Panc1 (cell line): ENCODE measurements around the gene PLEKHA8. TPM values are rescaled to one million over a fixed set of nuclear protein-coding genes. Genes with fewer than 3 reads are reported as not detected.

Source experiments
- ATAC-seq: fragments of 200-7000 bp; cut with Tn5 transposase; 2 replicates; pipeline ENCODE4 v1.9.1; 2020; ENCODE audit warnings: mild to moderate bottlenecking, moderate library complexity
- BruUV-seq: library from RNA; stranded (reverse); fragments of 400-500 nt; replicated peaks from 2 replicates; lab custom pipeline; 2021; lab: Mats Ljungman, UMichigan
- CTCF ChIA-PET: fragments of 300-600 bp; sonication (Branson Sonifier 250); formaldehyde crosslinking; loops from one replicate; lab custom pipeline; 2022; ENCODE audit warnings: antibody characterized with exemption; lab: Charles Lee
- POLR2A ChIA-PET: fragments of 300-600 bp; sonication (Branson Sonifier 250); formaldehyde crosslinking; loops from one replicate; lab custom pipeline; 2022; ENCODE audit warnings: antibody characterized with exemption; lab: Charles Lee
- DNase-seq: peaks from one replicate; pipeline ENCODE4 v3.0.0-alpha.2; 2010; ENCODE audit warnings: low read depth, low spot score
- H3K27ac ChIP-seq: 2 replicates; pipeline ENCODE4 v1.5.1; 2011; ENCODE audit warnings: mild to moderate bottlenecking, low read length, inconsistent platforms
- H3K27me3 ChIP-seq: fragments of 200-500 bp; sonication (Bioruptor generic); 2 replicates; pipeline ENCODE4 v1.6.0; 2014; ENCODE audit warnings: low read length, inconsistent platforms; ENCODE audit not compliant: control insufficient read depth, insufficient read depth
- H3K36me3 ChIP-seq: fragments of 200-500 bp; sonication (Bioruptor generic); 2 replicates; pipeline ENCODE4 v1.5.1; 2014; ENCODE audit warnings: inconsistent platforms, mild to moderate bottlenecking, low read length, moderate library complexity; ENCODE audit not compliant: control insufficient read depth, insufficient read depth
- H3K4me1 ChIP-seq: 2 replicates; pipeline ENCODE4 v1.5.1; 2011; ENCODE audit warnings: inconsistent platforms, mild to moderate bottlenecking, low read length, moderate library complexity; ENCODE audit not compliant: control insufficient read depth, insufficient read depth
- H3K4me3 ChIP-seq, 2 experiments: 2 replicates each; pipeline ENCODE4 v1.5.1; 2011 to 2012; ENCODE audit warnings: low read depth in 2 of 2, low read length in 2 of 2, mild to moderate bottlenecking in 2 of 2, inconsistent platforms in 1 of 2, moderate library complexity in 1 of 2
- H3K9me3 ChIP-seq: fragments of 200-500 bp; sonication (Bioruptor generic); 2 replicates; pipeline ENCODE4 v1.5.1; 2014; ENCODE audit warnings: low read depth, mild to moderate bottlenecking, inconsistent platforms, low read length, moderate library complexity; ENCODE audit not compliant: control insufficient read depth, insufficient read depth
- CTCF ChIP-seq: fragments of 450-650 bp; IDR thresholded peaks from 2 replicates; pipeline ENCODE4 v1.5.1; 2017; ENCODE audit warnings: mild to moderate bottlenecking
- POLR2AphosphoS5 ChIP-seq: IDR thresholded peaks from 2 replicates; pipeline ENCODE4 v1.6.1; 2012; ENCODE audit warnings: mild to moderate bottlenecking, low read depth, low read length, moderate library complexity
- SIN3A ChIP-seq: IDR thresholded peaks from 2 replicates; pipeline ENCODE4 v1.6.1; 2012; ENCODE audit warnings: low read depth, mild to moderate bottlenecking, low read length, moderate library complexity, borderline replicate concordance; ENCODE audit not compliant: insufficient read depth
- TCF7L2 ChIP-seq: IDR thresholded peaks from 2 replicates; pipeline ENCODE4 v1.6.1; 2011; ENCODE audit warnings: mild to moderate bottlenecking, low read depth, low read length, inconsistent platforms
- in situ Hi-C: cut with HindIII; loops from 2 replicates; pipeline ENCODE4 v1.10.0; 2016; ENCODE audit warnings: low sequenced_read_pairs, low pct_unique_long_range_greater_than_20kb
- intact Hi-C: fragments of 100-400 bp; cut with micrococcal nuclease; formaldehyde crosslinking; loops from one replicate; pipeline ENCODE4 v1.10.0; 2022; ENCODE audit not compliant: unreplicated experiment
- total RNA-seq: library from RNA; stranded (reverse); gene quantifications from one replicate; pipeline ENCODE4 v1.2.1, GENCODE V29; 2021; ENCODE audit not compliant: unreplicated experiment
- TF ChIP-seq, protein P1 (sequence below), 2 experiments: IDR thresholded peaks; 2 replicates each; pipeline ENCODE4 v1.6.1; 2011 to 2012; ENCODE audit warnings: low read depth in 2 of 2, control low read depth in 1 of 2, low read length in 1 of 2, mild to moderate bottlenecking in 1 of 2, moderate library complexity in 1 of 2; ENCODE audit not compliant: insufficient read depth in 1 of 2

The PLEKHA8 gene
- total RNA-seq, 1 experiment from 2014 or later = 20.7 TPM

DNA sequence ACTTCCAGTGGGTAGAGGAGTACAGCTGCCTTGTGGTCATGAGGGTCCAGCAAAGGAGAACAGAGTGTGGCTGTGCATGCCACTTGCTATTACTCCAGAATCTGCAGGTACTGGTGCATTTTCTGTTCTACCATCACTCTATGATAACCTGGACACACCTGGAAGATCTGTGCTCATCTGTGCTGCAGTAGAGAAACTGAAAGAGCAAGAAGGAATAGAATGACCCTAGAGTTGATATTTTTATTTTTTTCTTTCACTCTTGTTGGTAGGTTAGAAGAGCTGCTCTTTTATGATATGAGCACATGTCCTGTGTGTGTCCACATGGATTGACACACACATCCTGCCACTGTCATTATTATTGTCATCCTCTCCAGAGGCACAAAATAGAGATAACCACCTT, 58.3 kb downstream of the PLEKHA8 start:
- in situ Hi-C loops (no loop called here), intact Hi-C loops (no loop called here)
- H3K4me1 ChIP-seq = no peaks in the 10 kb centered on the region
- CTCF ChIA-PET = no interaction called here
- no peaks in the 10 kb centered on the region for H3K36me3 ChIP-seq
- H3K4me3 ChIP-seq = no peak overlapping the region
- no peaks in the 10 kb centered on the region for H3K27me3 ChIP-seq
- no peaks in the 10 kb centered on the region for H3K9me3 ChIP-seq
- no TSS peak for BruUV-seq
- POLR2A ChIA-PET = no interaction called here
- TF ChIP-seq TCF7L2 (no peak), CTCF (no peak), SIN3A (no peak), POLR2AphosphoS5 (no peak)
- TF ChIP-seq, protein P1, sequence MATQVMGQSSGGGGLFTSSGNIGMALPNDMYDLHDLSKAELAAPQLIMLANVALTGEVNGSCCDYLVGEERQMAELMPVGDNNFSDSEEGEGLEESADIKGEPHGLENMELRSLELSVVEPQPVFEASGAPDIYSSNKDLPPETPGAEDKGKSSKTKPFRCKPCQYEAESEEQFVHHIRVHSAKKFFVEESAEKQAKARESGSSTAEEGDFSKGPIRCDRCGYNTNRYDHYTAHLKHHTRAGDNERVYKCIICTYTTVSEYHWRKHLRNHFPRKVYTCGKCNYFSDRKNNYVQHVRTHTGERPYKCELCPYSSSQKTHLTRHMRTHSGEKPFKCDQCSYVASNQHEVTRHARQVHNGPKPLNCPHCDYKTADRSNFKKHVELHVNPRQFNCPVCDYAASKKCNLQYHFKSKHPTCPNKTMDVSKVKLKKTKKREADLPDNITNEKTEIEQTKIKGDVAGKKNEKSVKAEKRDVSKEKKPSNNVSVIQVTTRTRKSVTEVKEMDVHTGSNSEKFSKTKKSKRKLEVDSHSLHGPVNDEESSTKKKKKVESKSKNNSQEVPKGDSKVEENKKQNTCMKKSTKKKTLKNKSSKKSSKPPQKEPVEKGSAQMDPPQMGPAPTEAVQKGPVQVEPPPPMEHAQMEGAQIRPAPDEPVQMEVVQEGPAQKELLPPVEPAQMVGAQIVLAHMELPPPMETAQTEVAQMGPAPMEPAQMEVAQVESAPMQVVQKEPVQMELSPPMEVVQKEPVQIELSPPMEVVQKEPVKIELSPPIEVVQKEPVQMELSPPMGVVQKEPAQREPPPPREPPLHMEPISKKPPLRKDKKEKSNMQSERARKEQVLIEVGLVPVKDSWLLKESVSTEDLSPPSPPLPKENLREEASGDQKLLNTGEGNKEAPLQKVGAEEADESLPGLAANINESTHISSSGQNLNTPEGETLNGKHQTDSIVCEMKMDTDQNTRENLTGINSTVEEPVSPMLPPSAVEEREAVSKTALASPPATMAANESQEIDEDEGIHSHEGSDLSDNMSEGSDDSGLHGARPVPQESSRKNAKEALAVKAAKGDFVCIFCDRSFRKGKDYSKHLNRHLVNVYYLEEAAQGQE (IDR thresholded peaks at IDR 0.05; ENCODE audit: insufficient read depth in 1 of 2, low read depth in 2 of 2, low read length in 1 of 2) = no peak
- DNase-seq (no peak), ATAC-seq (no peak)
- no peak overlapping the region for H3K27ac ChIP-seq

DNA sequence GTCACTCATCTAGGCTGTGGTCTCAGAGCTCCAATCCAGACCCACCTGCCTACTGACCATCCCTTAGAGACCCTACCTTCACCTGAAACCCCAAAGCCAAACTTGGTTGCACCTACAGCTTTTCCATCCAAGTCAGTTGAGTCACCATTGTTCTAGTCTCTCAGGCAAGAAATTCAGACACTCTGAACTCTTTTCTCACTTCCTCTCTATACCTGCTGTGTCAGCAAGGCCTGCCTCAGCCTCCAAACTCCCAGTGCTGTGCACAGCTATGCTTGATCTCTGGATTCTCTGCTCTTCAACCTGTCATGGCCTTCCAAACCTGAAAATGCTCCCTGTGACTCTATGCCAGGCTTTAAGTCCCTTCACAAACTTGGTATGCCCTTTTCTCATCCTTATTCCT, 59.2 kb downstream of the PLEKHA8 start:
- ATAC-seq = no peak
- H3K27me3 ChIP-seq = no peaks in the 10 kb centered on the region
- no TSS peak for BruUV-seq
- H3K4me1 ChIP-seq = no peaks in the 10 kb centered on the region
- no peak for TF ChIP-seq CTCF
- intact Hi-C loops (no loop called here), in situ Hi-C loops (no loop called here)
- CTCF ChIA-PET = no interaction called here
- no peaks in the 10 kb centered on the region for H3K9me3 ChIP-seq
- H3K36me3 ChIP-seq = no peaks in the 10 kb centered on the region
- no peak overlapping the region for H3K4me3 ChIP-seq
- POLR2A ChIA-PET = no interaction called here
- no peak for DNase-seq
- no peak overlapping the region for H3K27ac ChIP-seq

GRCh38 chr7:30088362-30088761, 60.1 kb downstream of the PLEKHA8 start:
- no peaks in the 10 kb centered on the region for H3K4me1 ChIP-seq
- no TSS peak for BruUV-seq
- no peak overlapping the region for H3K4me3 ChIP-seq
- DNase-seq = no peak
- no peak for ATAC-seq
- H3K9me3 ChIP-seq = no peaks in the 10 kb centered on the region
- intact Hi-C loops = no loop called here
- in situ Hi-C loops = no loop called here
- ChIA-PET POLR2A (interaction anchor here (0.6 kb wide), 1 partner anchor 436 kb away, joined by 3 read pairs; no protein-coding TSS in a partner anchor), CTCF (no interaction called here)
- no peaks in the 10 kb centered on the region for H3K36me3 ChIP-seq
- H3K27me3 ChIP-seq = no peaks in the 10 kb centered on the region
- TF ChIP-seq SIN3A (no peak), TCF7L2 (no peak), POLR2AphosphoS5 (no peak), CTCF (no peak)
- TF ChIP-seq, protein P1 (IDR thresholded peaks at IDR 0.05; ENCODE audit: insufficient read depth in 1 of 2, low read depth in 2 of 2, low read length in 1 of 2) = no peak
- H3K27ac ChIP-seq = no peak overlapping the region
